Hepatocyte (in vitro differentiated cells): ENCODE data around the gene SLC15A5. TPM values are rescaled to one million over a fixed set of nuclear protein-coding genes. Genes with fewer than 3 reads are reported as not detected.

Experiments used
- DNase-seq: peaks from one replicate; pipeline ENCODE4 v3.0.0-alpha.2; 2016; ENCODE audit warnings: low spot score
- H2AFZ ChIP-seq: fragments of 200-600 bp; sonication (generic); 2 replicates; pipeline ENCODE4 v1.6.0; 2016; ENCODE audit warnings: antibody characterized with exemption, mild to moderate bottlenecking
- H3K27ac ChIP-seq: fragments of 200-600 bp; sonication (generic); 2 replicates; pipeline ENCODE4 v1.5.1; 2016; ENCODE audit warnings: mild to moderate bottlenecking
- H3K27me3 ChIP-seq: fragments of 200-600 bp; sonication (generic); 2 replicates; pipeline ENCODE4 v1.6.1; 2016
- H3K36me3 ChIP-seq: fragments of 200-600 bp; sonication (generic); replicated peaks from 2 replicates; pipeline ENCODE4 v1.5.1; 2016; ENCODE audit warnings: low read depth; ENCODE audit not compliant: insufficient read depth
- H3K4me1 ChIP-seq: fragments of 200-600 bp; sonication (generic); 2 replicates; pipeline ENCODE4 v1.5.1; 2016; ENCODE audit warnings: mild to moderate bottlenecking, moderate library complexity; ENCODE audit not compliant: insufficient read depth
- H3K4me2 ChIP-seq: fragments of 200-600 bp; sonication (generic); 2 replicates; pipeline ENCODE4 v1.6.0; 2016
- H3K4me3 ChIP-seq: fragments of 200-600 bp; sonication (generic); 2 replicates; pipeline ENCODE4 v1.5.1; 2016; ENCODE audit warnings: mild to moderate bottlenecking
- H3K79me2 ChIP-seq: fragments of 200-600 bp; sonication (generic); 2 replicates; pipeline ENCODE4 v1.6.0; 2017; ENCODE audit warnings: mild to moderate bottlenecking
- H3K9me2 ChIP-seq: fragments of 200-600 bp; sonication (generic); replicated peaks from 2 replicates; pipeline ENCODE4 v1.6.0; 2017; ENCODE audit warnings: mild to moderate bottlenecking; ENCODE audit not compliant: insufficient read depth
- H3K9me3 ChIP-seq: fragments of 200-600 bp; sonication (generic); 2 replicates; pipeline ENCODE4 v1.5.1; 2016; ENCODE audit warnings: low read depth, mild to moderate bottlenecking
- H4K20me1 ChIP-seq: fragments of 200-600 bp; sonication (generic); 2 replicates; pipeline ENCODE4 v1.6.0; 2016; ENCODE audit warnings: mild to moderate bottlenecking; ENCODE audit not compliant: insufficient read depth, poor library complexity, severe bottlenecking
- EZH2 ChIP-seq: fragments of 200-600 bp; sonication (generic); IDR thresholded peaks from 2 replicates; pipeline ENCODE4 v1.6.1; 2016; ENCODE audit warnings: antibody characterized with exemption, mild to moderate bottlenecking, borderline replicate concordance
- EZH2phosphoT487 ChIP-seq: fragments of 200-600 bp; sonication (generic); IDR thresholded peaks from one replicate; pipeline ENCODE4 v1.6.1; 2018; ENCODE audit warnings: antibody characterized with exemption, mild to moderate bottlenecking, low read depth, moderate library complexity; ENCODE audit not compliant: unreplicated experiment, severe bottlenecking
- WGBS: methylation state at CpG from one replicate; pipeline ENCODE4 v1.1.6; 2016; ENCODE audit warnings: low lambda C conversion rate; ENCODE audit errors: missing lambda C conversion rate; 5-methylcytosine and 5-hydroxymethylcytosine counted together
- polyA plus RNA-seq: library from polyadenylated mRNA; unstranded; fragments of >200 nt; fragmentation: Nextera tagmentation; extraction: Ambion mirVana; gene quantifications from 2 replicates; pipeline ENCODE4 v1.2.1, GENCODE V29; 2016
- total RNA-seq: library from RNA; depleted of rRNA; stranded (reverse); fragments of >200 nt; gene quantifications from 2 replicates; pipeline ENCODE4 v1.2.3, GENCODE V29; 2014
- TF ChIP-seq, protein P1 (sequence below): fragments of 200-600 bp; sonication (generic); IDR thresholded peaks from 2 replicates; pipeline ENCODE4 v1.5.1; 2016; ENCODE audit warnings: antibody characterized with exemption, mild to moderate bottlenecking; ENCODE audit not compliant: poor library complexity

Gene SLC15A5
- total and polyA plus RNA-seq, 2 experiments from 2014 or later, result 0.10 TPM; not detected in 1

DNA sequence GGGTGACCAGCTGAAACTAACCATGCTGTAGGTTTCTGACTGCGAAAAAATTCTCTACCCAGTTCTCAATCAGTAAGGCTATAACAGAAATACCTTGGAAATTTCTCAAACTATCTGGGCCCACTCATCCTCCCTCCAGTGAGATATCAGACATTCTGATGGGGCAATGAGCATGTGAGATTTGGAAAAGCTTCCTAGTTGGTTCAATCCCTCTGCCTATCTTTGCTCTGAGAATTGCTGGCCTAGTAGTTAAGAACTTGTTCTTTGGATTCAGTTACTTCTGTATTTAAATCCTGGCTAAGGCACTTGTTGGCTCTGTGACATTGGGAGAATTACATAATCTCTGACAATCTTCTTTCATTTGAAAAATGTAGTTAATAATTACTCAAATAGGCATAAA, 119.4 kb downstream of the SLC15A5 start:
- Histone ChIP-seq H2AFZ (no peak overlapping the region), H3K4me2 (no peak overlapping the region), H3K9me2 (no peaks in the 10 kb centered on the region), H3K79me2 (no peaks in the 10 kb centered on the region), H3K27me3 (no peaks in the 10 kb centered on the region), H3K27ac (peak overlapping the region; percentile 13), H3K4me3 (no peak overlapping the region), H3K36me3 (no peaks in the 10 kb centered on the region), H3K4me1 (no peaks in the 10 kb centered on the region), H4K20me1 (no peaks in the 10 kb centered on the region), H3K9me3 (no peaks in the 10 kb centered on the region)
- no peak for DNase-seq
- WGBS, result 100% methylated on average over 1 of the region's 1 CpG
- TF ChIP-seq EZH2phosphoT487 (no peak), EZH2 (no peak)
- TF ChIP-seq, protein P1, sequence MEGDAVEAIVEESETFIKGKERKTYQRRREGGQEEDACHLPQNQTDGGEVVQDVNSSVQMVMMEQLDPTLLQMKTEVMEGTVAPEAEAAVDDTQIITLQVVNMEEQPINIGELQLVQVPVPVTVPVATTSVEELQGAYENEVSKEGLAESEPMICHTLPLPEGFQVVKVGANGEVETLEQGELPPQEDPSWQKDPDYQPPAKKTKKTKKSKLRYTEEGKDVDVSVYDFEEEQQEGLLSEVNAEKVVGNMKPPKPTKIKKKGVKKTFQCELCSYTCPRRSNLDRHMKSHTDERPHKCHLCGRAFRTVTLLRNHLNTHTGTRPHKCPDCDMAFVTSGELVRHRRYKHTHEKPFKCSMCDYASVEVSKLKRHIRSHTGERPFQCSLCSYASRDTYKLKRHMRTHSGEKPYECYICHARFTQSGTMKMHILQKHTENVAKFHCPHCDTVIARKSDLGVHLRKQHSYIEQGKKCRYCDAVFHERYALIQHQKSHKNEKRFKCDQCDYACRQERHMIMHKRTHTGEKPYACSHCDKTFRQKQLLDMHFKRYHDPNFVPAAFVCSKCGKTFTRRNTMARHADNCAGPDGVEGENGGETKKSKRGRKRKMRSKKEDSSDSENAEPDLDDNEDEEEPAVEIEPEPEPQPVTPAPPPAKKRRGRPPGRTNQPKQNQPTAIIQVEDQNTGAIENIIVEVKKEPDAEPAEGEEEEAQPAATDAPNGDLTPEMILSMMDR, result no peak

DNA sequence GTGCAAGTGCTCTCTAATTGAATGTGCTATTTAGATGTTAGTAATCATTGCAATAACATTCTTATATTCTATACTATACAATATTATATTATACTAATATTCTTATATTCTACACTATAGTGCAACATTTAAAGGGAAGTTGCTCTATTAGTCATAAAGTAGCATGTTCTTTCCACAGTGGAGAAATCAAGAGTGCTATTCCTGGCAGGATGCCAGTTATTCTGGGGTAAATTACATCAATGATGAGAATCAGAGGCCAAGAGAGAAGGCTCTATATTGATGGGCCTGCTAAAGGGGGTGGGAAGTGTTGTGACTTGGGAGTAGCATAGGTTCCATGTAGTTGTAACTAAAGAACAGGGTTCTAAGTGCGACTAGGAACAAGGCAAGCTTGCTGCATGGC, 121.5 kb downstream of the SLC15A5 start:
- no peak for DNase-seq
- H3K36me3 ChIP-seq, result no peaks in the 10 kb centered on the region
- no peaks in the 10 kb centered on the region for H3K4me1 ChIP-seq
- no peaks in the 10 kb centered on the region for H3K9me2 ChIP-seq
- TF ChIP-seq, protein P1, result no peak
- TF ChIP-seq EZH2phosphoT487 (no peak), EZH2 (no peak)
- no peak overlapping the region for H3K4me2 ChIP-seq
- H2AFZ ChIP-seq, result no peak overlapping the region
- H3K27ac ChIP-seq, result no peak overlapping the region
- no peaks in the 10 kb centered on the region for H3K27me3 ChIP-seq
- H3K79me2 ChIP-seq, result no peaks in the 10 kb centered on the region
- H3K9me3 ChIP-seq, result no peaks in the 10 kb centered on the region
- no peak overlapping the region for H3K4me3 ChIP-seq
- H4K20me1 ChIP-seq, result no peaks in the 10 kb centered on the region
- WGBS, result 91% methylated on average over 1 of the region's 1 CpG

DNA sequence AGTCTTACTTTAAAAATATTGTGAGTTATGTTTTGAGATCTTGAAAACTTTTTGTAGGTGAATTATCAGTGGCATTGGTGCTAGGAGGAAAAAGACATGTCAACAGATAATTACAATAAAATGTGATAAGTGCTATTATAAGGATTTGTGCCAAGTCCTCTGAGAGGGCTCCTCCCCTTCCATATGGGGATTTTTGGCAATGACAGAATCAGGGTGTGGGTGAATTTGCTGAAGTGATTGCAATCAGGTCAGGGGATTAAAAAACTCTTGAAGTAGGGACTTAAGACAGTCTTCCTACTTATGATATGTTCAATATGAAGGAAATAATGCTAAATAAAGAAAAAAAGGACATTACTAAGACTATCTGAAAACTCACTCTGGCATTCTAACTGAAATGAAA, 122.5 kb downstream of the SLC15A5 start:
- TF ChIP-seq EZH2, result no peak
- TF ChIP-seq EZH2phosphoT487, result no peak
- TF ChIP-seq, protein P1, result no peak
- Histone ChIP-seq H3K4me3 (no peak overlapping the region), H3K79me2 (no peaks in the 10 kb centered on the region), H3K4me1 (no peaks in the 10 kb centered on the region), H3K9me2 (no peaks in the 10 kb centered on the region), H3K27ac (no peak overlapping the region), H3K36me3 (no peaks in the 10 kb centered on the region), H3K9me3 (no peaks in the 10 kb centered on the region), H2AFZ (no peak overlapping the region), H3K4me2 (no peak overlapping the region), H3K27me3 (no peaks in the 10 kb centered on the region), H4K20me1 (no peaks in the 10 kb centered on the region)
- DNase-seq, result no peak
